G401.6 (cell line): Measurements from ENCODE around the gene RFLNA.

Experiments
- FAIRE-seq: peaks from 2 replicates; lab custom pipeline; 2012; peaks lifted over from hg19 to GRCh38; lab: Jason Lieb, UNC

Gene RFLNA

GRCh38 chr12:124338876-124339603 lies 44.1 kb downstream of the RFLNA start:
- no peak for FAIRE-seq

GRCh38 chr12:124340080-124340900 lies 45.4 kb downstream of the RFLNA start:
- FAIRE-seq = no peak

GRCh38 chr12:124341645-124342069 lies 46.8 kb downstream of the RFLNA start:
- no peak for FAIRE-seq

GRCh38 chr12:124344022-124344421 lies 49.1 kb downstream of the RFLNA start:
- no peak for FAIRE-seq

- no peak for FAIRE-seq
These were observed 49.6 kb downstream of the RFLNA start for GRCh38 chr12:124344526-124344925.

GRCh38 chr12:124345795-124346194 lies 50.9 kb downstream of the RFLNA start:
- no peak for FAIRE-seq

GRCh38 chr12:124346425-124347168 lies 51.7 kb downstream of the RFLNA start:
- no peak for FAIRE-seq

- FAIRE-seq = no peak
These were observed 52.4 kb downstream of the RFLNA start for GRCh38 chr12:124347335-124347734.

GRCh38 chr12:124347805-124348658 lies 53.1 kb downstream of the RFLNA start:
- FAIRE-seq = no peak

- FAIRE-seq = no peak
These were observed 53.9 kb downstream of the RFLNA start for GRCh38 chr12:124348659-124349380.

GRCh38 chr12:124350491-124350890 lies 55.6 kb downstream of the RFLNA start:
- no peak for FAIRE-seq

GRCh38 chr12:124351422-124351821 lies 56.5 kb downstream of the RFLNA start:
- no peak for FAIRE-seq

- no peak for FAIRE-seq
These were observed 57.4 kb downstream of the RFLNA start for GRCh38 chr12:124352257-124352656.

GRCh38 chr12:124352839-124353238 lies 57.9 kb downstream of the RFLNA start:
- FAIRE-seq = no peak

GRCh38 chr12:124354400-124354799 lies 59.5 kb downstream of the RFLNA start:
- no peak for FAIRE-seq

- no peak for FAIRE-seq
These were observed 61.3 kb downstream of the RFLNA start for GRCh38 chr12:124356221-124356620.

GRCh38 chr12:124357616-124358015 lies 62.7 kb downstream of the RFLNA start:
- FAIRE-seq = no peak

GRCh38 chr12:124358572-124358971 lies 63.7 kb downstream of the RFLNA start:
- no peak for FAIRE-seq

- FAIRE-seq = no peak
These were observed 65.0 kb downstream of the RFLNA start for GRCh38 chr12:124359671-124360581.
